Astrocyte (in vitro differentiated cells and primary cell): ENCODE data around the gene CYSTM1. TPM values are rescaled to one million over a fixed set of nuclear protein-coding genes. Genes with fewer than 3 reads are reported as not detected.
A peak's percentile ranks its signal among the peaks of the same experiment; 100 is the strongest.

Experiments used
- DNase-seq: peaks from one replicate; pipeline ENCODE4 v3.0.0-alpha.2; 2010; ENCODE audit warnings: low read depth
- FAIRE-seq: peaks from 2 replicates; lab custom pipeline; 2011; peaks lifted over from hg19 to GRCh38; lab: Jason Lieb, UNC
- H2AFZ ChIP-seq: 2 replicates; pipeline ENCODE4 v1.6.0; 2012; ENCODE audit warnings: low read depth, low read length, inconsistent platforms
- H3K27ac ChIP-seq: 2 replicates; pipeline ENCODE4 v1.5.1; 2011; ENCODE audit warnings: low read depth, low read length, inconsistent platforms
- H3K27me3 ChIP-seq: 2 replicates; pipeline ENCODE4 v1.6.0; 2011; ENCODE audit warnings: low read length, inconsistent platforms; ENCODE audit not compliant: insufficient read depth
- H3K36me3 ChIP-seq: 2 replicates; pipeline ENCODE4 v1.5.1; 2011; ENCODE audit warnings: low read length, inconsistent platforms; ENCODE audit not compliant: insufficient read depth
- H3K4me1 ChIP-seq: 2 replicates; pipeline ENCODE4 v1.5.1; 2011; ENCODE audit warnings: low read length, inconsistent platforms; ENCODE audit not compliant: insufficient read depth
- H3K4me2 ChIP-seq: 2 replicates; pipeline ENCODE4 v1.6.0; 2012; ENCODE audit warnings: low read length, inconsistent platforms
- H3K4me3 ChIP-seq: 2 replicates; pipeline ENCODE4 v1.5.1; 2011; ENCODE audit warnings: low read depth, mild to moderate bottlenecking, low read length, inconsistent platforms; ENCODE audit not compliant: insufficient read depth
- H3K79me2 ChIP-seq: 2 replicates; pipeline ENCODE4 v1.6.0; 2012; ENCODE audit warnings: mild to moderate bottlenecking, low read length, inconsistent platforms; ENCODE audit not compliant: insufficient read depth
- H3K9ac ChIP-seq: 2 replicates; pipeline ENCODE4 v1.6.0; 2012; ENCODE audit warnings: mild to moderate bottlenecking, low read length, inconsistent platforms
- H3K9me3 ChIP-seq: 2 replicates; pipeline ENCODE4 v1.5.1; 2012; ENCODE audit warnings: low read depth, mild to moderate bottlenecking, low read length, inconsistent platforms; ENCODE audit not compliant: insufficient read depth
- H4K20me1 ChIP-seq: 2 replicates; pipeline ENCODE4 v1.6.0; 2012; ENCODE audit warnings: low read length, inconsistent platforms; ENCODE audit not compliant: insufficient read depth
- H3K27ac Mint-ChIP-seq: one replicate; pipeline ENCODE4 v1.8.0; 2021; ENCODE audit warnings: mild to moderate bottlenecking, mixed read lengths; ENCODE audit not compliant: unreplicated experiment
- H3K27me3 Mint-ChIP-seq: one replicate; pipeline ENCODE4 v1.8.0; 2021; ENCODE audit warnings: low read depth, mixed read lengths; ENCODE audit not compliant: unreplicated experiment
- H3K36me3 Mint-ChIP-seq: one replicate; pipeline ENCODE4 v1.8.0; 2021; ENCODE audit warnings: low read depth, mixed read lengths; ENCODE audit not compliant: unreplicated experiment
- H3K4me1 Mint-ChIP-seq: one replicate; pipeline ENCODE4 v1.8.0; 2021; ENCODE audit warnings: low read depth, mixed read lengths; ENCODE audit not compliant: unreplicated experiment
- H3K4me3 Mint-ChIP-seq: one replicate; pipeline ENCODE4 v1.8.0; 2021; ENCODE audit warnings: mild to moderate bottlenecking, moderate library complexity, mixed read lengths; ENCODE audit not compliant: unreplicated experiment
- H3K9me3 Mint-ChIP-seq: one replicate; pipeline ENCODE4 v1.8.0; 2021; ENCODE audit warnings: mild to moderate bottlenecking, mixed read lengths; ENCODE audit not compliant: unreplicated experiment
- EZH2 ChIP-seq: IDR thresholded peaks from 2 replicates; pipeline ENCODE4 v1.6.1; 2012; ENCODE audit warnings: mild to moderate bottlenecking, low read length, inconsistent platforms; ENCODE audit not compliant: insufficient read depth
- total RNA-seq: library from RNA; stranded (reverse); gene quantifications from 2 replicates; pipeline ENCODE4 v1.2.1, GENCODE V29; 2021
- TF ChIP-seq, protein P1 (sequence below): IDR thresholded peaks from 2 replicates; pipeline ENCODE4 v1.5.1; 2011; ENCODE audit warnings: low read depth, mild to moderate bottlenecking, inconsistent platforms, low read length, moderate library complexity; ENCODE audit not compliant: insufficient read depth

The CYSTM1 gene
- total RNA-seq, 1 donor from 2014 or later = 46.3 TPM

DNA sequence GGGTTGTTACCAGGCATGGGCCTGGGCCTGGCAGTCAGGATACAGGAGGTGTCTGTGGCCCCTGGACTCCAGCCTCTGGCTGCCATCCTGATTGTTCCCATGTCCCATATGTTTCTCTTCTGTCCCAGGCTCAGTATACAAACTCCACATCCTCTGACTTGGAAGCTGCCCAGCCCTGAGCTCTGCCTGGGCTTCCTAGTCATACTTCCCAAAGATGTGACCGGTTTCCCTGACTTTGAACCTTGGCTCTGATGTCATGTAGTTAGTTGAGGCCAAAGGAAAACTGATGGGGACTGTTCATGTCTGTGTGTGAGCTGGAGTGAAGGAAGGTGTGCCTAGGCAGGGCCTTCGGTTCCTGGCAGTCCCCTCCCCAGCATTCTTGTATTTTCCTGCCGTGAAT, 50.4 kb downstream of the CYSTM1 start:
- no peaks in the 10 kb centered on the region for H3K36me3 ChIP-seq
- peaks cover 31% of the 10 kb centered on the region for H3K4me1 Mint-ChIP-seq
- TF ChIP-seq EZH2 = no peak
- TF ChIP-seq, protein P1, sequence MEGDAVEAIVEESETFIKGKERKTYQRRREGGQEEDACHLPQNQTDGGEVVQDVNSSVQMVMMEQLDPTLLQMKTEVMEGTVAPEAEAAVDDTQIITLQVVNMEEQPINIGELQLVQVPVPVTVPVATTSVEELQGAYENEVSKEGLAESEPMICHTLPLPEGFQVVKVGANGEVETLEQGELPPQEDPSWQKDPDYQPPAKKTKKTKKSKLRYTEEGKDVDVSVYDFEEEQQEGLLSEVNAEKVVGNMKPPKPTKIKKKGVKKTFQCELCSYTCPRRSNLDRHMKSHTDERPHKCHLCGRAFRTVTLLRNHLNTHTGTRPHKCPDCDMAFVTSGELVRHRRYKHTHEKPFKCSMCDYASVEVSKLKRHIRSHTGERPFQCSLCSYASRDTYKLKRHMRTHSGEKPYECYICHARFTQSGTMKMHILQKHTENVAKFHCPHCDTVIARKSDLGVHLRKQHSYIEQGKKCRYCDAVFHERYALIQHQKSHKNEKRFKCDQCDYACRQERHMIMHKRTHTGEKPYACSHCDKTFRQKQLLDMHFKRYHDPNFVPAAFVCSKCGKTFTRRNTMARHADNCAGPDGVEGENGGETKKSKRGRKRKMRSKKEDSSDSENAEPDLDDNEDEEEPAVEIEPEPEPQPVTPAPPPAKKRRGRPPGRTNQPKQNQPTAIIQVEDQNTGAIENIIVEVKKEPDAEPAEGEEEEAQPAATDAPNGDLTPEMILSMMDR = no peak
- H3K27me3 Mint-ChIP-seq = no peaks in the 10 kb centered on the region
- H3K9me3 ChIP-seq = no peaks in the 10 kb centered on the region
- DNase-seq (no peak), FAIRE-seq (no peak)
- no peak overlapping the region for H3K9ac ChIP-seq
- H3K4me1 ChIP-seq = peaks cover 30% of the 10 kb centered on the region
- H3K9me3 Mint-ChIP-seq = no peaks in the 10 kb centered on the region
- peaks cover 11% of the 10 kb centered on the region for H3K36me3 Mint-ChIP-seq
- no peak overlapping the region for H3K27ac ChIP-seq
- no peak overlapping the region for H2AFZ ChIP-seq
- no peaks in the 10 kb centered on the region for H3K79me2 ChIP-seq
- no peak overlapping the region for H3K4me2 ChIP-seq
- no peak overlapping the region for H3K4me3 Mint-ChIP-seq
- no peak overlapping the region for H3K27ac Mint-ChIP-seq
- no peak overlapping the region for H3K4me3 ChIP-seq
- H3K27me3 ChIP-seq = no peaks in the 10 kb centered on the region
- H4K20me1 ChIP-seq = no peaks in the 10 kb centered on the region

DNA sequence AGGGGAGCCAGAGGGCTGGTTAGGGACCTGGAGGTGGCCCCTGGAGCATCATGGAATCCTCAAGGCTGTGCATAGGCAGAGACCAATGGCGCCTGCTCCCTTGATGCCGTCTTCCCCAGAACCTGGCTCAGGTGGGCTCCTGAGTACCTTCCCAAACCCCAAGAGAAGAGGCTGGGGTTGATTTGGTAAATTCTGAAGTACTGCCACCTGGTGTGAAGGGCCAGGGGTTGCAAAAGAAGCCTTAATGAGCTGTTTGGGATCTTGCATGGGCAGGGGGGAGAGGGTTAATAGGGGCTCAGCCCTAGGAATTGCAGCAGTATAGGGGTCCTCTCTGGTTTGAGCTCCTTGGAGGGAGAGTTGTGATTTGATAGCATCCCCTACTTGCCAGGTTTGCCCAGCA, 52.1 kb downstream of the CYSTM1 start:
- H3K4me3 Mint-ChIP-seq = no peak overlapping the region
- H3K36me3 Mint-ChIP-seq = peaks cover 15% of the 10 kb centered on the region
- no peaks in the 10 kb centered on the region for H3K9me3 ChIP-seq
- H4K20me1 ChIP-seq = no peaks in the 10 kb centered on the region
- no peak for TF ChIP-seq EZH2
- TF ChIP-seq, protein P1 = no peak
- DNase-seq (no peak), FAIRE-seq (no peak)
- H3K79me2 ChIP-seq = no peaks in the 10 kb centered on the region
- no peak overlapping the region for H3K9ac ChIP-seq
- H3K27ac Mint-ChIP-seq = peak overlapping the region; percentile 2
- peaks cover 14% of the 10 kb centered on the region for H3K4me1 ChIP-seq
- no peak overlapping the region for H3K4me3 ChIP-seq
- no peak overlapping the region for H3K4me2 ChIP-seq
- H3K9me3 Mint-ChIP-seq = no peaks in the 10 kb centered on the region
- H3K27me3 ChIP-seq = no peaks in the 10 kb centered on the region
- no peak overlapping the region for H3K27ac ChIP-seq
- no peaks in the 10 kb centered on the region for H3K36me3 ChIP-seq
- H2AFZ ChIP-seq = no peak overlapping the region
- H3K4me1 Mint-ChIP-seq = peaks cover 15% of the 10 kb centered on the region
- H3K27me3 Mint-ChIP-seq = no peaks in the 10 kb centered on the region

DNA sequence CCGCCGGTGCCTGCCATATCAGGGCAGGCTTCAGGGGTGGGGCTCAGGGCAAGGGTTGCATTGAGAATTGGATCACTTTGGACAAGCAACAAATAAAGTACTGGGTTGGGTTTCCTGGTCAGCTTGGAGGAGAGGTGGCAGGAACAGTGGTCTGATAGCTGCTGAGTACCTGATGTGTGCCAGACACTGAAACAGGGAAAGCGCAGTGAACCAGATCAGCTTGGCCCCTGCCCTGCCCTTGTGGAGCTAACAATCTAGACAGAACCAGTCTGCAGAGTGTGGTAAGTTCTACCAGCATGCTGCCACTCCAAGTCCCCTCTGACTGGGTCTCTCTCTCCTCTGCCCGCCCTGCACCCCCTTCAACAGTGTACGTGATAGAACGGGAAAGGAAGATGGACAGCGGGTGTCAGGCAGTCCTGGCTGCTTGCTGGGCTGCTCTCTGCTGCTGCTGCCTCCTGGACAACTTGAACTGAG, 53.4 kb downstream of the CYSTM1 start:
- FAIRE-seq (no peak), DNase-seq (no peak)
- Mint-ChIP-seq H3K36me3 (peaks cover 14% of the 10 kb centered on the region), H3K27ac (no peak overlapping the region), H3K4me1 (peaks cover 6% of the 10 kb centered on the region), H3K9me3 (no peaks in the 10 kb centered on the region), H3K27me3 (no peaks in the 10 kb centered on the region), H3K4me3 (no peak overlapping the region)
- no peaks in the 10 kb centered on the region for H3K79me2 ChIP-seq
- no peak for TF ChIP-seq EZH2
- TF ChIP-seq, protein P1 = no peak
- H3K4me3 ChIP-seq = no peak overlapping the region
- H3K9me3 ChIP-seq = no peaks in the 10 kb centered on the region
- H3K27me3 ChIP-seq = no peaks in the 10 kb centered on the region
- no peak overlapping the region for H3K9ac ChIP-seq
- no peak overlapping the region for H3K4me2 ChIP-seq
- H3K4me1 ChIP-seq = peaks cover 5% of the 10 kb centered on the region
- no peaks in the 10 kb centered on the region for H4K20me1 ChIP-seq
- H3K27ac ChIP-seq = no peak overlapping the region
- no peak overlapping the region for H2AFZ ChIP-seq
- H3K36me3 ChIP-seq = no peaks in the 10 kb centered on the region
